Effector CD4-positive, alpha-beta T cell (primary cell): ENCODE results near the gene STT3B.

ENCODE experiments used
- DNase-seq: peaks from one replicate; pipeline ENCODE4 v3.0.0-alpha.2; 2020

Gene STT3B

GRCh38 chr3:31610700-31611275 is 78.1 kb downstream of the STT3B start:
- DNase-seq: no peak

DNA sequence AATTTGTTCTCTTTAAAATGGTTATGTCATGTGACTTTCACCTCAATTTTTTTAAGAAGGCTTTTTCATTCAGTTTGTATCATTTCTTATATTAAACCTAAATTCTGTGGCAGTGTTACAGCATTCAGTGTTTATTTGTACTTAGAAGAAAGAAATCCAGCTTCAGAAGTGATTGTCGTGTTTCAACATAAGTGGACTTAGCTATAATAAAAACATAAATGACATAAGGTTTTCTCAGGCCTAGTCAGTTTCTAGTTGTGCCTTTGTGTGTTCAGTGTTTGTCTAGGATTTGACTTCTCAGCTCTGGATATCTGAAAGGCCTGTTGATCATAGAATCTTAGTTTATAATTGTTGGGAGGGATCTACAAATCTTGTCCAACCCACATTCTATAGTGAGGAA is 80.5 kb downstream of the STT3B start:
- DNase-seq: no peak

DNA sequence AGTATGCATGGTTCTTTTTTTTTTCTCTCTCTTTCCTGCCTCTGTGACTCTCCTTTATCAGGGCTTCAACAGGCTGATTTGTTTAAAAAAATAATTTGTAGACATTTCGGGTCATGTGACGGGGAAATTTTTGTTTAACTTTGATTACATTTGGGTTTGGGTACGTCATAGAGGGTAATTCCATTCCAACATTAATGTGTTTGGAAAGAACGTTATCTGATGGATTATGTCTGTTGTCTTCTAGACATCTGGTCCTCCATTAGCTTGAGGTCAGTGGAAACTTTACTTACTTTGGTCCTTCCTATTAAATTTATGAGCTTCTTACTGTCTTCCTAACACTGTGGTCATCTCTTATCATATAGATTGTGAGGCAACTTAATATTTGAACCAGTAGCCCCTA is 80.9 kb downstream of the STT3B start:
- no peak for DNase-seq

- DNase-seq: no peak
Measured at GRCh38 chr3:31614162-31614921, 81.6 kb downstream of the STT3B start.

- DNase-seq: no peak
Measured at GRCh38 chr3:31615071-31615875, 82.5 kb downstream of the STT3B start.

DNA sequence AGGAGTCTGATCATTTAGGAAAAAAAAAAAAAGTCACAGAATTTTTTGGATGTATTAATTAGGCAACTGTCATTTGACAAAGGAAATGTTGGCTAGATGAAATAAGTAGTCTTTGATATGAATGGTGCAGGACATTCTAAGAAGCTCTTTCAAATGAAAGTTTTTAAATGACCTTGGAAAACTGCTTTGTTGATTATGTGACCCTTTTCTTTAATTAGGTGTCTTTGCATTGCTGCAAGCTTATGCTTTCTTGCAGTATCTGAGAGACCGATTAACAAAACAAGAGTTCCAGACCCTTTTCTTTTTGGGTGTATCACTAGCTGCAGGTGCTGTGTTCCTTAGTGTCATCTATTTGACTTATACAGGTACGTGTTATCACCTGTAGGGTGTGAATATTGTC is 84.0 kb downstream of the STT3B start:
- DNase-seq: no peak

GRCh38 chr3:31620656-31621055 is 87.9 kb downstream of the STT3B start:
- no peak for DNase-seq

DNA sequence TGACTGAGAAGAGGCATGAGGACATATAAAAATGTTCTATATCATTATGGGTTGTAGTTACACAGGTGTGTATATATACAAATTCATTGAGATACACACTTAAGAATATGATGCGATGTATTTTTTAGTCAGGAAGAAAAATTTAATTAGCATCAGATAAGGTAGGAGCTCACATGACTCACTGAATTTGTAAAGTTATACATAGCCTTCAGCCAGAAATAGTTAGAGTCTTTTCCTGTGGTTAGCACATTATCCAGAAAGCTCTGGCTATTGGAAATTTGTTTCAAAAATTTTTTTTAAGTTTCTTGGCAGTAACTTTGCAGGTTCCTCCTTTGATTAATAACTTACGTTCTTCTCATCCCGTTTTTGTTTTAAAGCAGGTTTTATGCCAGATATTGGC is 88.6 kb downstream of the STT3B start:
- no peak for DNase-seq

GRCh38 chr3:31622636-31623288 is 90.0 kb downstream of the STT3B start:
- DNase-seq: no peak

- DNase-seq: no peak
Measured at GRCh38 chr3:31624083-31624709, 91.5 kb downstream of the STT3B start.

DNA sequence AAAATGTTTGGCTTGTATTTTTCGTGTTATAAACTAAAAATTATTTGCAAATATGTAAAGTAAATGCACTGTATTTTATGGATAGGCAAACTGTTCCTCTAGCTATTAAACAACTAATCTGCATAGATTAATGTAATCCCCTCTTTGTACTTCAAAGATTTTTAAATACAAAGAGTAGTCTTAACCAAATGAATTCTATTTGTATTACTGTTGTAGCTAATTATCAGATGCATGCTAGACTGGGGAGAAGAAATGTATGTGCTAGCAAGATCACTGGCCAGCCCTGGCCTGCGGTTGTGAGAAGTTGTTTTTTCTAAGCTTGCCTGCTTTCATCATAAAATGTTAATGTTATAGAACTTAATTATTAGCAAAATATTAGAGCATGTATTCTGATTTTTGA is 92.6 kb downstream of the STT3B start:
- DNase-seq: no peak

- no peak for DNase-seq
Measured at GRCh38 chr3:31629054-31629453, 96.3 kb downstream of the STT3B start.

GRCh38 chr3:31634476-31634875 is 101.8 kb downstream of the STT3B start:
- DNase-seq: no peak

DNA sequence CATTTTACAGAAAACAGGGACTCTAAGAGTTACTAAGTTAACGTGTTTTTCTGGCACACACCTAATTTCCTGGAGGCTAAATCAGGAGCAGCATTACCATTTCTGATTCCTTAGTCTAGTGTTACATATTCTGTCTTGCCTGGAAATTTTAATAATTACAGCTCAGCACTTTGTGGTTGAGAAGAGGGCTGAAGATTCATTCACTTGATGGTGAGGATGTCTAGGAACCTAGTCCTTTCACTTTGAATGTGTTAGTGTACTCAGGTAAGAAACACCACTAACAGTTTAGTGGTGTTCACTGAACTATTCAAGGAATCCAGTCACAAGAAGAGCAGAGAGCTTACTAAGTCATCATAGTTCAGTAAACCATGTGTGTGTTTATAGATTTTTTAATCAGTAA is 102.8 kb downstream of the STT3B start:
- no peak for DNase-seq

- DNase-seq: no peak
Measured at GRCh38 chr3:31636049-31636448, 103.3 kb downstream of the STT3B start.

DNA sequence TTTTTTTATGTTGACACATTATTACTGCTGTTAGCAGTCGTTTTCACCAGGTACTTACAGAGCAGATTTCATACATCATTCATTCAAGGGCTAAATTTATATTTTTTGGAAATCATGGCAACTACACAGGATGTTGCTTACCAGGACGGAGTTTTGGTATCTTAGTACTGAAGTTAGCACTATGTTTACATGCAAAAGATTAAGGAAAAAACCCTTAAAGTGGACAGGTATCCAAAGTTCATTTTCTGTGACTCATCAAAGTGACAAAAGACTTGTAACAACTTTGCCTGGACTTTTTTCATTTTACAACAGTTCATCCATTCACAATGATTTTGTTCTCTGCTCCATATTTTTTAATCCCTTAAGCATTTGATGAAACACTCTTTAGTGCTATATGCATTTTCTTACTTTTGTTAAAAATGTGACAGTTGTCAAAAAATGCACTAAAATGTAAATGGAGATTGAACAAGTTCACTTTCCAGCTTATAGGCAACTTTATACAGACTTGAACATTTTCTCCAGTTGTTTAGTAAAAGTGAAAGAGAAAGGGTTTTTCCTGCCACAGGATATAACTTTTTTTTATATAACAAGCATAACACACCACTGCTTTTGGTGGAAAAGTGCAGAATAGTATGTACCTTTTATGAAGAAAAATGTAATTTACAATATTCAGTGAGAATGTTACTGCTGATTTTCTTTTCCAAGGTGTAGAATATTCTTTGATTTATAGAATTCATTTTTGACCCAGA is 104.1 kb downstream of the STT3B start:
- DNase-seq: no peak

DNA sequence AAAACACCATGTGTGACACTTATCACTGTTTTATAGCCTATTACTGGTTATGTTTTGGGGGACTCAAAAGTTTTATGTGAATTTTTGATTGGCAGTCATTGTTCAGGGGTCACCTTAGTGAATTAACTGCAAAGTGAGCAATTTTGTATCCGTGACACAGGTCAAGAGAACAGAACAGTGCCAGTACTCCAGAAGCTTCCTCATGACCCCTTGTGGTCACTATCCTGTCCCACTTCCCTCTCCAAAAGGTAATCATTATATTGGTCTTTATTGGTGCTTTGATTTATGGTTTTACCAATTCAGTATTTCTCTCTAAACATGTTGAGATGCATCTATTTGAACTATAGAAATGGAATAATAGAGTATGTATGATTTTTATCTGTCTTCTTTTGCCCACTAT is 107.1 kb downstream of the STT3B start:
- no peak for DNase-seq

DNA sequence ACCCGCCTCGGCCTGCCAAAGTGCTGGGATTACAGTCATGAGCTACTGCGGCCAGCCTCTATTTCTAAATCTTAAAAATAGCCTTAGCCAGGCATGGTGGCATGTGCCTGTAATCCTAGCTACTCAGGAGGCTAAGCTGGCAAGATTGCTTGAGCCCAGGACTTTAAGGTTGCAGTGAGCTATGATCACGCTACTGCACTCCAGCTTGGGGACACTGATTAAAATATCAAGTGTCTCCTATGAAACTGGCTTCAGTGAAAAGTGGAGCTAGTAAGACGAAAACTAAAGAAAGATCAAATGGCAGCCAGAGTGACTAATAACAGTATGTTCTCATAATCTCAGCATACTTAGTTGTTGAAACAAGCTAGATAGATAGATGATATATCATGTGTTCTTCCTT is 112.5 kb downstream of the STT3B start:
- no peak for DNase-seq

DNA sequence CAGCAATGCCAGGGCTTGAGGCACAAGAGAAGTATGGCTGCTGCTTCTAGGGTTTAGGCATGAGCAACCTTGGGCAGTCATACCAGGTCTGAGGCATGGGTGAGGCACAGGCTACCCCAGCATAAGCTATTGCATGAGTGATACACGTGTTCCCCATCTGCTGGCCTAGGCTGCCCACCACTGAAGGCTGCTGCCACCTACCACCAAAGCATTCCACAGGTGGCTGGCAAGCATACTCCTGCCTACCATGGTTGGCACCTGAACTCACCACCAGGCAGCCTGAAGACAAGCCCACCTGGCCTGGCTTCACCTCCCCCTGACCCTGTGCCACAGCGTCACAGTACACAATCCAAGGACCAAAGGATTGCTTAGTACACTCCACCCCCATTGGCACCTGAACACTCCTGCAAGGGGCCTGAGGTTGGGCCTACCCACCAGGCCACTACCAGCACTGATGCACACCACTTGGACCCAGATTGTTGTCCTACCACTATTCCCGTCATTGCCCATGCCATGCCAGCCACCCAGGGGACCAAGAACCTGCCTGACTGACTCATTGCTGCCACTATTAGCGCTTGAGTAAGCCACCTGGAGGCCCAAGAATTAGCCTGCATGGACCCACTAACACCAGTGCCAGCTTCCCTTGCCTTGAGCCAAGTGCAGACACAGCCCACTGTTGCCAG is 115.7 kb downstream of the STT3B start:
- no peak for DNase-seq

DNA sequence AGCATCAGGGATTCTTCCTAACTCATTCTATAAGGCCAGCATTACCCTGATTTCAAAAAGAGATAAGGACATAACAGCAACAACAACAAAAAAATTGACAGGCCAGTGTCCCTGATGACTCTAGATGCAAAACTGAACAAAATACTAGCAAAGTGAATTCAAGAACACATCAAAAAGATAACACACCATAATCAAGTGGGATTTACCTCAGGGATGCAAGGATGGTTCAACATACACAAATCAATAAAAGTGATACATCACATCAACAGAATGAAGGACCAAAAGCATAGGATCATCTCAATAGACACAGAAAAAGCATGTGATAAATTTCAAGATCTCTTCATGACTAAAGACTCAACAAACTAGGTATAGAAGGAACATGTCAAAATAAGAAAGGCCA is 119.6 kb downstream of the STT3B start:
- DNase-seq: no peak

- DNase-seq: no peak
Measured at GRCh38 chr3:31653464-31653863, 120.7 kb downstream of the STT3B start.

DNA sequence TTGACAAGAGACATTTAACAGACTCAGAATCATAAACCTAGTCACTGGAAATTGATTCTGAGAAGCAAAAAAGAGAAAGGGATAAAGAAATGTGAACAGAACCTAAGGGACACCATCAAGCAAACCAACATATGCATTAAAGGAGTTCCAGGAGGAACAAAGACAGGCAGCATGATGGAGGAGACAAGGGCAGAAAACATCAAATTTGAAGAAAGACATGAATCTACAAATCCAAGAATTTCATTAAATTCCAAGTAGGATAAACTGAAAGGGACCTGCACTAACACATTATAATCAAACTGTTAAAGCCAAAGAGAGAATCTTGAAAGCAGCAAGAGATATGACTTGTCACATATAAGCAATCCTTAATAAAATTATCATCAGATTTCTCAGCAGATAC is 122.3 kb downstream of the STT3B start:
- DNase-seq: no peak
